Measurements from ENCODE around the gene CSAG2.
"Not testable (repeated sequence)": the region's sequence is repeated elsewhere in the genome, so short reads cannot be mapped to it uniquely, and the experiment has no call there.

Gene CSAG2, protein sequence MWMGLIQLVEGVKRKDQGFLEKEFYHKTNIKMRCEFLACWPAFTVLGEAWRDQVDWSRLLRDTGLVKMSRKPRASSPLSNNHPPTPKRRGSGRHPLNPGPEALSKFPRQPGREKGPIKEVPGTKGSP

DNA sequence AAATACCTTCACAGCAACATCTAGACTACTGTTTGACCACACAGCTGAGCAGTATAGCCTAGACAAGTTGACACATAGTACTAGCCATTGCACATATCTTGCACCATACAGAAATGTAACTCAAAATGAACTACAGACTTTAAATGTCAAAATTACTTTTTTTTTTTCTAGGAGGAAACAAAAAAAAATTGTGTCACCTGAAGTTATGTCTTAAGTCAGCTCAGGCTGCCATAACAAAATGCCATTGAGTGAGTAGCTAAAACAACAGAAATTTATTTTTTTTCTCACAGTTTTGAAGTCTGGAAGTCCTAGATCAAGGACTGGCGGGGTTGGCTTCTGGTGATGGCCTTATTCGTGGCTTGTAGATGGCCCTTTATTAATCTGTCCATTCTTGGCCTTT is at the start of gene CSAG2:
TSS of gene CSAG2 (minus strand) at position 101 of the 400 bp plus-strand sequence. CDS start 161 bp downstream, outside the sequence.
- not testable (repeated sequence) for H2AFZ ChIP-seq (ENCODE audit: low read length, unreplicated experiment); H3K79me2 ChIP-seq (ENCODE audit: control insufficient read depth, insufficient read depth, low read length, unreplicated experiment); H3K27me3 ChIP-seq (ENCODE audit: insufficient read depth, low read length); H3K27ac ChIP-seq (ENCODE audit: low read depth, low read length); H3K36me3 ChIP-seq (ENCODE audit: insufficient read depth, low read length); H3K4me3 ChIP-seq (ENCODE audit: low read depth, low read length); H3K4me1 ChIP-seq (ENCODE audit: control insufficient read depth, insufficient read depth, low read length, unreplicated experiment)

DNA sequence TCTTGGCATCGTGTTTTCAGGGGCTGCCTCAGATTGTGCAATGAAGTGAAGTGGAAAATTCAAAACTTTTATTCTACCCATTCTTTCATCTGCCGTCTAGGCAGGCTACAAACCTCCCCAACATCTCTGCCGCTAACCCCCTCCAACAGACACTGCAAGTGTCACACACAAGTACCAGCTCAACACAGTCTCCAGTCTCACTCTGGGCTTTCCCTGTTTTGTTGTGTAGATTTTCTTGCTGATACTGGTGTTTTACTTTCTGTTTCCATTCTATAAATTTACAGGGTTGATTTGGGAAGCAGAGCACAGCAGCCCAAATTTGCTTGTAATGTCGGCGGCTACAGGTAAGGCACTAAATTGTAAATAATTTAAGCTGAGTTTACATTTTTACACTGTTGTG is 45.8 kb upstream of the CSAG2 start:
- H3K27me3 ChIP-seq (ENCODE audit: insufficient read depth, low read length); H3K4me1 ChIP-seq (ENCODE audit: control insufficient read depth, insufficient read depth, low read length, unreplicated experiment); H3K27ac ChIP-seq (ENCODE audit: low read depth, low read length); H3K36me3 ChIP-seq (ENCODE audit: insufficient read depth, low read length); H3K79me2 ChIP-seq (ENCODE audit: control insufficient read depth, insufficient read depth, low read length, unreplicated experiment); H3K4me3 ChIP-seq (ENCODE audit: low read depth, low read length); H2AFZ ChIP-seq (ENCODE audit: low read length, unreplicated experiment): not testable (repeated sequence)

DNA sequence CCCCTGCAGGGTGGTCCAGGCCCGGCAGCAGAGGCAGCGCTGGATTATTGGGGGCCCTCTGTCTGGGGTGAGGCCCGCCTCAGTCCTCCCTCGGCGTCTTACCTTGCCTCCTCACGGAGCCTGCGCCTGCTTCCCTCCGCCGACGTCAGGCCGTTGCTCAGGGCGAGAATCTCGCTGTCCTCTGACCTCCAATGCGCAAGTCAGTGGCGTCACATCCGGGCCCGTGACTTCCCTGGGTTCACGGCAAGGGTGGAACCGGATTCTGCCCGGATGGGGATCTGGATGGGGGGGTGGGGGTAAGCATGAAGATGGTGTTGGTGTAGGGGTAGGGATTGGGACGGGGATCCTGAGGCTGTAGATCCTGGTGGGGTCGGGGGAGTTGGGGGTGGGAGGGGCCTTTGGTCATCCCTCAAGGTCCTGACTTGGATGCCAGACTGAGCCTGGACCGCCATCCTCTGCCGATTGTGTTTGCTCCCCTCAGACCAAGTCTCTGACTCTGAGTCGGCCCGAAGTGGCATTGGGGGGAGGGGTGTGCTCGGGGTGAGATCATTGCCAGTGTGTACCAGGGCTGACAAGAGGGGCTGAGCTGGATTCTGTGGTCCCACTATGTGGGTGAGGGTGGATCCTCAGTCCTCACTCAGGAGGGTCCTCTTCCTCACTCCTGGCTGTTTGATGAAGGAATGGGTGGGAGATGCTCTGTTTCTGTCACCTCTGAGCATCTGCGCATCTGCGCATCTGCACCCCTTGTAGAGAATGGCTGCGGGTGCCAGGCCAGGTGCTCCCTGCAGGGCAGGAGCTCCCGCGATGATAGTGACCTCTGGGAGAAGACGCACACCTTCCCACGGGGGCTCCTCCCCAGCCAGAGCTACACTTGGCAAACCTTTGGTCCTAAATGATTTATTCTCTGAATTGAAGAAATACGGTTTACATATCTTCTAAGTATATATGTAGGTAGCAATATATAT is 44.9 kb upstream of the CSAG2 start, which contains the start of gene MAGEA2:
TSS of gene MAGEA2 (minus strand) at position 157 of the 965 bp plus-strand sequence. CDS start 2,479 bp downstream, outside the sequence.
- H3K79me2 ChIP-seq (ENCODE audit: control insufficient read depth, insufficient read depth, low read length, unreplicated experiment); H2AFZ ChIP-seq (ENCODE audit: low read length, unreplicated experiment); H3K4me3 ChIP-seq (ENCODE audit: low read depth, low read length); H3K36me3 ChIP-seq (ENCODE audit: insufficient read depth, low read length); H3K27me3 ChIP-seq (ENCODE audit: insufficient read depth, low read length); H3K4me1 ChIP-seq (ENCODE audit: control insufficient read depth, insufficient read depth, low read length, unreplicated experiment); H3K27ac ChIP-seq (ENCODE audit: low read depth, low read length): not testable (repeated sequence)

DNA sequence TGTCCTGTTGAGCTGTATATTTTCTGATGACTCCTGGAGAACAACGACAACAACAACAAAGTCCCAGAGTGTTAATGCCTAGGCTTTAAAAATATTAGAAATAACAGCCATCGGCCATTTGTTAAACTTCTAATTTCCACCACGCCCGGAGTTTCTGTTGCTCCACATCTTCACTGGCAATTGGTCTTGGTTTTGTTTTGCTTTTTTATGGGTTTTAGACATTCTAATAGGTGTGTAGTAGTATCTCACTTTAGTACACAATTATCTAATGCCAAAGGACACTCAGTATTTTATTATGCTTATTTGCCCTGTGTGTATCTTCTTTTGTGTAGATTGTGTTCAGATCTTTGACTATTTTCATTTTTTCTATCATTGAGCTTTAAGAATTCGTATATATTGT is 29.5 kb upstream of the CSAG2 start:
- H3K4me3 ChIP-seq (ENCODE audit: low read depth, low read length), result no peak overlapping the region
- H3K79me2 ChIP-seq (ENCODE audit: control insufficient read depth, insufficient read depth, low read length, unreplicated experiment), result no peaks in the 10 kb centered on the region
- H3K27me3 ChIP-seq (ENCODE audit: insufficient read depth, low read length), result no peaks in the 10 kb centered on the region
- no peaks in the 10 kb centered on the region for H3K4me1 ChIP-seq (ENCODE audit: control insufficient read depth, insufficient read depth, low read length, unreplicated experiment)
- no peak overlapping the region for H2AFZ ChIP-seq (ENCODE audit: low read length, unreplicated experiment)
- no peaks in the 10 kb centered on the region for H3K36me3 ChIP-seq (ENCODE audit: insufficient read depth, low read length)
- H3K27ac ChIP-seq (ENCODE audit: low read depth, low read length), result no peak overlapping the region

DNA sequence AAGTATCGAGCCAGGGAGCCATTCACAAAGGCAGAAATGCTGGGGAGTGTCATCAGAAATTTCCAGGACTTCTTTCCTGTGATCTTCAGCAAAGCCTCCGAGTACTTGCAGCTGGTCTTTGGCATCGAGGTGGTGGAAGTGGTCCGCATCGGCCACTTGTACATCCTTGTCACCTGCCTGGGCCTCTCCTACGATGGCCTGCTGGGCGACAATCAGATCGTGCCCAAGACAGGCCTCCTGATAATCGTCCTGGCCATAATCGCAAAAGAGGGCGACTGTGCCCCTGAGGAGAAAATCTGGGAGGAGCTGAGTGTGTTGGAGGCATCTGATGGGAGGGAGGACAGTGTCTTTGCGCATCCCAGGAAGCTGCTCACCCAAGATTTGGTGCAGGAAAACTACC is 27.5 kb upstream of the CSAG2 start:
- H3K27me3 ChIP-seq (ENCODE audit: insufficient read depth, low read length); H3K4me1 ChIP-seq (ENCODE audit: control insufficient read depth, insufficient read depth, low read length, unreplicated experiment); H2AFZ ChIP-seq (ENCODE audit: low read length, unreplicated experiment); H3K4me3 ChIP-seq (ENCODE audit: low read depth, low read length); H3K79me2 ChIP-seq (ENCODE audit: control insufficient read depth, insufficient read depth, low read length, unreplicated experiment); H3K36me3 ChIP-seq (ENCODE audit: insufficient read depth, low read length); H3K27ac ChIP-seq (ENCODE audit: low read depth, low read length): not testable (repeated sequence)

DNA sequence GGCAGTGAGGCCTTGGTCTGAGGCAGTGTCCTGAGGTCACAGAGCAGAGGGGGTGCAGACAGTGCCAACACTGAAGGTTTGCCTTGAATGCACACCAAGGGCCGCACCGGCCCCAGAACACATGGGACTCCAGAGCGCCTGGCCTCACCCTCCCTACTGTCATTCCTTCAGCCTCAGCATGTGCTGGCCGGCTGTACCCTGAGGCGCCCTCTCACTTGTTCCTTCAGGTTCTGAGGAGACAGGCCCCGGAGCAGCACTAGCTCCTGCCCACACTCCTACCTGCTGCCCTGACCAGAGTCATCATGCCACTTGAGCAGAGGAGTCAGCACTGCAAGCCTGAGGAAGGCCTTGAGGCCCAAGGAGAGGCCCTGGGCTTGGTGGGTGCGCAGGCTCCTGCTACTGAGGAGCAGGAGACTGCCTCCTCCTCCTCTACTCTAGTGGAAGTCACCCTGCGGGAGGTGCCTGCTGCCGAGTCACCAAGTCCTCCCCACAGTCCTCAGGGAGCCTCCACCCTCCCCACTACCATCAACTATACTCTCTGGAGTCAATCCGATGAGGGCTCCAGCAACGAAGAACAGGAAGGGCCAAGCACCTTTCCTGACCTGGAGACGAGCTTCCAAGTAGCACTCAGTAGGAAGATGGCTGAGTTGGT is 26.9 kb upstream of the CSAG2 start:
- H3K27me3 ChIP-seq (ENCODE audit: insufficient read depth, low read length), result no peaks in the 10 kb centered on the region
- H3K4me1 ChIP-seq (ENCODE audit: control insufficient read depth, insufficient read depth, low read length, unreplicated experiment), result no peaks in the 10 kb centered on the region
- no peak overlapping the region for H2AFZ ChIP-seq (ENCODE audit: low read length, unreplicated experiment)
- H3K36me3 ChIP-seq (ENCODE audit: insufficient read depth, low read length), result no peaks in the 10 kb centered on the region
- no peak overlapping the region for H3K4me3 ChIP-seq (ENCODE audit: low read depth, low read length)
- H3K79me2 ChIP-seq (ENCODE audit: control insufficient read depth, insufficient read depth, low read length, unreplicated experiment), result no peaks in the 10 kb centered on the region
- no peak overlapping the region for H3K27ac ChIP-seq (ENCODE audit: low read depth, low read length)

DNA sequence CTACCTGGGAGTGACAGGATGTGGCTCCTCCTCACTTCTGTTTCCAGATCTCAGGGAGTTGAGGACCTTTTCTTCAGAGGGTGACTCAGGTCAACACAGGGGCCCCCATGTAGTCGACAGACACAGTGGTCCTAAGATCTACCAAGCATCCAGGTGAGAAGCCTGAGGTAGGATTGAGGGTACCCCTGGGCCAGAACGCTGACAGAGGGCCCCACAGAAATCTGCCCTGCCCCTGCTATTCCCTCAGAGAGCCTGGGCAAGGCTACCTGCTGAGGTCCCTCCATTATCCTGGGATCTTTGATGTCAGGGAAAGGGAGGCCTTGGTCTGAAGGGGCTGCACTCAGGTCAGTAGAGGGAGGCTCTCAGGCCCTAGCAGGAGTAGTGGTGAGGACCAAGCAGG is 26.0 kb upstream of the CSAG2 start:
- no peaks in the 10 kb centered on the region for H3K4me1 ChIP-seq (ENCODE audit: control insufficient read depth, insufficient read depth, low read length, unreplicated experiment)
- H3K79me2 ChIP-seq (ENCODE audit: control insufficient read depth, insufficient read depth, low read length, unreplicated experiment), result no peaks in the 10 kb centered on the region
- H3K4me3 ChIP-seq (ENCODE audit: low read depth, low read length), result no peak overlapping the region
- H3K27me3 ChIP-seq (ENCODE audit: insufficient read depth, low read length), result no peaks in the 10 kb centered on the region
- H2AFZ ChIP-seq (ENCODE audit: low read length, unreplicated experiment), result no peak overlapping the region
- no peaks in the 10 kb centered on the region for H3K36me3 ChIP-seq (ENCODE audit: insufficient read depth, low read length)
- no peak overlapping the region for H3K27ac ChIP-seq (ENCODE audit: low read depth, low read length)

DNA sequence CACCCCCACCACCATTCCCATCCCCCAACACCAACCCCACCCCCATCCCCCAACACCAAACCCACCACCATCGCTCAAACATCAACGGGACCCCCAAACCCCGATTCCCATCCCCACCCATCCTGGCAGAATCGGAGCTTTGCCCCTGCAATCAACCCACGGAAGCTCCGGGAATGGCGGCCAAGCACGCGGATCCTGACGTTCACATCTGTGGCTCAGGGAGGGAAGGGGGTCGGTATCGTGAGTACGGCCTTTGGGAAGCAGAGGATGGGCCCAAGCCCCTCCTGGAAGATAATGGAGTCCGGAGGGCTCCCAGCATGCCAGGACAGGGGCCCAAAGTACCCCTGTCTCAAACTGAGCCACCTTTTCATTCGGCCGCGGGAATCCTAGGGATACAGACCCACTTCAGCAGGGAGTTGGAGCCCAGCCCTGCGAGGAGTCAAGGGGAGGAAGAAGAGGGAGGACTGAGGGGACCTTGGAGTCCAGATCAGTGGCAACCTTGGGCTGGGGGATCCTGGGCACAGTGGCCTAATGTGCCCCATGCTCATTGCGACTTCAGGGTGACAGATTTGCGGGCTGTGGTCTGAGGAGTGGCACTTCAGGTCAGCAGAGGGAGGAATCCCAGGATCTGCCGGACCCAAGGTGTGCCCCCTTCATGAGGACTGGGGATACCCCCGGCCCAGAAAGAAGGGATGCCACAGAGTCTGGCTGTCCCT is 25.2 kb upstream of the CSAG2 start:
- H3K36me3 ChIP-seq (ENCODE audit: insufficient read depth, low read length); H2AFZ ChIP-seq (ENCODE audit: low read length, unreplicated experiment); H3K27ac ChIP-seq (ENCODE audit: low read depth, low read length); H3K4me3 ChIP-seq (ENCODE audit: low read depth, low read length); H3K79me2 ChIP-seq (ENCODE audit: control insufficient read depth, insufficient read depth, low read length, unreplicated experiment); H3K4me1 ChIP-seq (ENCODE audit: control insufficient read depth, insufficient read depth, low read length, unreplicated experiment); H3K27me3 ChIP-seq (ENCODE audit: insufficient read depth, low read length): not testable (repeated sequence)

DNA sequence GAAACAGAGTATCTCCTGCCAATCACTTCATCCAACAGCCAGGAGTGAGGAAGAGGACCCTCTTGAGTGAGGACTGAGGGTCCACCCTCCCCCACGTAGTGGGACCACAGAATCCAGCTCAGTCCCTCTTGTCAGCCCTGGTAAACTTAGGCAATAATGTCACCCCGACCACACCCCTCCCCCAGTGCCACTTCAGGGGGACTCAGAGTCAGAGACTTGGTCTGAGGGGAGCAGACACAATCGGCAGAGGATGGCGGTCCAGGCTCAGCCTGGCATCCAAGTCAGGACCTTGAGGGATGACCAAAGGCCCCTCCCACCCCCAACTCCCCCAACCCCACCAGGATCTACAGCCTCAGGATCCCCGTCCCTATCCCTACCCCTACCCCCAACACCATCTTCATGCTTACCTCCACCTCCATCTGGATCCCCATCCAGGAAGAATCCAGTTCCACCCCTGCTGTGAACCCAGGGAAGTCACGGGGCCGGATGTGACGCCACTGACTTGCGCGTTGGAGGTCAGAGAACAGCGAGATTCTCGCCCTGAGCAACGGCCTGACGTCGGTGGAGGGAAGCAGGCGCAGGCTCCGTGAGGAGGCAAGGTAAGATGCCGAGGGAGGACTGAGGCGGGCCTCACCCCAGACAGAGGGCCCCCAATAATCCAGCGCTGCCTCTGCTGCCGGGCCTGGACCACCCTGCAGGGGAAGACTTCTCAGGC is 24.3 kb upstream of the CSAG2 start, which contains the start of the genes CSAG1 and MAGEA12:
TSS of gene CSAG1 (minus strand) at position 461 of the 715 bp plus-strand sequence. CDS start 1,261 bp downstream, outside the sequence.
TSS of gene MAGEA12 (plus strand) at position 497 of the 715 bp plus-strand sequence. CDS start 2,405 bp downstream, outside the sequence.
- no peaks in the 10 kb centered on the region for H3K27me3 ChIP-seq (ENCODE audit: insufficient read depth, low read length)
- no peaks in the 10 kb centered on the region for H3K79me2 ChIP-seq (ENCODE audit: control insufficient read depth, insufficient read depth, low read length, unreplicated experiment)
- no peaks in the 10 kb centered on the region for H3K36me3 ChIP-seq (ENCODE audit: insufficient read depth, low read length)
- H3K4me1 ChIP-seq (ENCODE audit: control insufficient read depth, insufficient read depth, low read length, unreplicated experiment), result no peaks in the 10 kb centered on the region
- H2AFZ ChIP-seq (ENCODE audit: low read length, unreplicated experiment), result no peak within 1 kb of the TSS
- no peak within 1 kb of the TSS for H3K27ac ChIP-seq (ENCODE audit: low read depth, low read length)
- H3K4me3 ChIP-seq (ENCODE audit: low read depth, low read length), result no peak within 1 kb of the TSS

DNA sequence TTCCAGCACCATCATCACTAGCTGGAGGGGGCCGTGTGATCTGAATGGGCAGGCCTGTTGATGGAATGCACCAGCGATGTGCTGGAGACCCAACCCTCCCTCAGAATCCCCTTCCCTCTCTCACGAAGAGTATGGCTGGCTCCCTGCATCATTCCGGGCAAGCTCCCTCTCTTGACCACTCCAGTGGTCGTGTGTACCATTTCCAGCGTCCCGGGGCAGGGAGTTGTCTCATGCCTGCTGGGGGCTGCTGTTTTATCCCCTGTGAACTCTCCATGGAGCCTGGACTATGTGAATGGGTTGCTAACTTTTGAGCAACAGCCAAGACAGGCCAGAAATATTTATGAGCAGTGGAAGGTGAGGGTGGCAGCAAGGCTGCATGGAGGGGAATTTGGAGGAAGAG is 16.3 kb upstream of the CSAG2 start:
- Histone ChIP-seq H3K27me3 (ENCODE audit: insufficient read depth, low read length) (no peaks in the 10 kb centered on the region), H3K4me3 (ENCODE audit: low read depth, low read length) (no peak overlapping the region), H3K4me1 (ENCODE audit: control insufficient read depth, insufficient read depth, low read length, unreplicated experiment) (no peaks in the 10 kb centered on the region), H3K27ac (ENCODE audit: low read depth, low read length) (no peak overlapping the region), H3K79me2 (ENCODE audit: control insufficient read depth, insufficient read depth, low read length, unreplicated experiment) (no peaks in the 10 kb centered on the region), H2AFZ (ENCODE audit: low read length, unreplicated experiment) (no peak overlapping the region), H3K36me3 (ENCODE audit: insufficient read depth, low read length) (no peaks in the 10 kb centered on the region)
